ENCODE data around the gene MYLK.

DNA sequence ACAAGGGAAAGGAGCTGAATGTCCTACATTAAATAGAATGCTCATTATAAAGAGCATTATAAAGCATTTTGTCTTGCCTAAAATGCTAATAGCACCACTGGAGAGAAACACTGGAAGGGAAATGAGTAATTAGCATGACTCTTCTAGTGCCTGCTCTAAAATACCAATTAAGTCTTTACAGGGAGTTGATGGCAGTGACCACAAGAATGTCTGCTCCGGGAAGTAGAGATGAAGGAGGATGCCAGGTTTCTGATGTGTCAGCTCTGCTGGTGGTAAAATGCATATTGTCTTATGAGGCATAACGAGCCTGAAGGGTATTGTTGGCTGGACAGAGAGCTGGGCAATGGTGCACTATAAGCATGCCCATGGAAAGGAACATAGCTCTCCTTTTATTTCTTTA, 49.5 kb downstream of the MYLK start:
- TF ChIP-seq CTCF (IDR thresholded peaks at IDR 0.05) = no peak
- no peak for TF ChIP-seq POLR2A (IDR thresholded peaks at IDR 0.05)

Measured in tibial nerve (tissue), 3 donors.